ENCODE measurements around the gene GALK1. TPM values are rescaled to one million over a fixed set of nuclear protein-coding genes. Genes with fewer than 3 reads are reported as not detected.

GALK1 gene
- polyA plus RNA-seq, 3 donors: 44.8 to 108 (median 84.3) TPM

GRCh38 chr17:75751676-75752404 lies 13.2 kb downstream of the GALK1 start:
- Histone ChIP-seq H3K9ac (ENCODE audit: insufficient read depth, low read length, poor library complexity, severe bottlenecking) (no peak overlapping the region), H3K4me3 (replicated peaks in 1 of 3; ENCODE audit: low read depth in 2 of 3, low read length in 3 of 3) (no peak overlapping the region), H3K36me3 (replicated peaks in 1 of 2; ENCODE audit: control insufficient read depth in 1 of 2, insufficient read depth in 2 of 2, low read length in 2 of 2) (no peaks in the 10 kb centered on the region), H3K9me3 (replicated peaks in 1 of 2; ENCODE audit: control insufficient read depth in 1 of 2, insufficient read depth in 1 of 2, low read length in 2 of 2) (no peaks in the 10 kb centered on the region), H2AFZ (ENCODE audit: insufficient read depth, low read depth, low read length, poor library complexity, severe bottlenecking) (no peak overlapping the region), H4K20me1 (ENCODE audit: insufficient read depth, low read length) (no peaks in the 10 kb centered on the region), H3K79me2 (ENCODE audit: insufficient read depth, low read length) (no peaks in the 10 kb centered on the region), H3K27ac (ENCODE audit: low read depth in 1 of 2, low read length in 2 of 2) (no peak overlapping the region), H3K4me1 (ENCODE audit: control insufficient read depth in 1 of 2, insufficient read depth in 2 of 2, low read length in 2 of 2) (peaks cover 29 to 42% of the 10 kb centered on the region in 2 donors), H3K27me3 (ENCODE audit: control insufficient read depth in 2 of 2, insufficient read depth in 2 of 2, low read length in 2 of 2) (peaks cover 0 to 4% of the 10 kb centered on the region in 2 donors), H3K4me2 (replicated peaks; ENCODE audit: extremely low read depth, low read length, poor library complexity, severe bottlenecking) (no peak overlapping the region)
- H3K4me3 Mint-ChIP-seq: no peak overlapping the region
- H3K9me3 Mint-ChIP-seq: peaks cover 0 to 4% (median 0%) of the 10 kb centered on the region in 7 donors
- TF ChIP-seq CTCF (IDR thresholded peaks at IDR 0.05): no peak
- peaks cover 38% of the 10 kb centered on the region for H3K4me1 Mint-ChIP-seq
- peak overlapping the region in 1 of 7 donors; percentile 50 for H3K27ac Mint-ChIP-seq
- DNase-seq: no peak
- WGBS (ENCODE audit: insufficient coverage): 88% methylated on average over 17 of the region's 24 CpGs
- intact Hi-C loops (cut with micrococcal nuclease): loop anchor here in 1 of 2 donors (2.0 kb wide), 2 partner anchors 79 to 119 kb away; partner anchors contain the start of gene SMIM5
- peaks cover 7 to 16% (median 7%) of the 10 kb centered on the region in 3 donors for H3K27me3 Mint-ChIP-seq (ENCODE audit: low read depth in 3 of 3)
- H3K36me3 Mint-ChIP-seq: no peaks in the 10 kb centered on the region

- Histone ChIP-seq H3K27ac (ENCODE audit: low read depth in 1 of 2, low read length in 2 of 2) (no peak overlapping the region), H3K79me2 (ENCODE audit: insufficient read depth, low read length) (no peaks in the 10 kb centered on the region), H3K4me3 (replicated peaks in 1 of 3; ENCODE audit: low read depth in 2 of 3, low read length in 3 of 3) (no peak overlapping the region), H3K27me3 (ENCODE audit: control insufficient read depth in 2 of 2, insufficient read depth in 2 of 2, low read length in 2 of 2) (peaks cover 0 to 4% of the 10 kb centered on the region in 2 donors), H2AFZ (ENCODE audit: insufficient read depth, low read depth, low read length, poor library complexity, severe bottlenecking) (no peak overlapping the region), H3K9me3 (replicated peaks in 1 of 2; ENCODE audit: control insufficient read depth in 1 of 2, insufficient read depth in 1 of 2, low read length in 2 of 2) (no peaks in the 10 kb centered on the region), H3K4me2 (replicated peaks; ENCODE audit: extremely low read depth, low read length, poor library complexity, severe bottlenecking) (no peak overlapping the region), H4K20me1 (ENCODE audit: insufficient read depth, low read length) (no peaks in the 10 kb centered on the region), H3K36me3 (replicated peaks in 1 of 2; ENCODE audit: control insufficient read depth in 1 of 2, insufficient read depth in 2 of 2, low read length in 2 of 2) (no peaks in the 10 kb centered on the region), H3K4me1 (ENCODE audit: control insufficient read depth in 1 of 2, insufficient read depth in 2 of 2, low read length in 2 of 2) (peaks cover 20 to 32% of the 10 kb centered on the region in 2 donors), H3K9ac (ENCODE audit: insufficient read depth, low read length, poor library complexity, severe bottlenecking) (no peak overlapping the region)
- TF ChIP-seq CTCF (IDR thresholded peaks at IDR 0.05): no peak
- intact Hi-C loops (cut with micrococcal nuclease): loop anchor here in 1 of 2 donors (2.0 kb wide), 2 partner anchors 78 to 118 kb away; partner anchors contain the start of gene SMIM5
- Mint-ChIP-seq H3K36me3 (no peaks in the 10 kb centered on the region), H3K27me3 (ENCODE audit: low read depth in 3 of 3) (peaks cover 7 to 17% (median 10%) of the 10 kb centered on the region in 3 donors), H3K27ac (peak overlapping the region in 3 of 7 donors; percentile 25 to 45 (median 26)), H3K4me3 (no peak overlapping the region), H3K9me3 (peaks cover 0 to 4% (median 0%) of the 10 kb centered on the region in 7 donors), H3K4me1 (peaks cover 30% of the 10 kb centered on the region)
- WGBS (ENCODE audit: insufficient coverage): 87% methylated on average over 18 of the region's 23 CpGs
- no peak for DNase-seq
These were observed 14.2 kb downstream of the GALK1 start for GRCh38 chr17:75750661-75751423.
